HG03565 (cell line): Measurements from ENCODE around the gene RPS6KA5.
A peak's percentile ranks its signal among the peaks of the same experiment; 100 is the strongest.
"Not testable (repeated sequence)": the region's sequence is repeated elsewhere in the genome, so short reads cannot be mapped to it uniquely, and the experiment has no call there.

ENCODE experiments used
- ATAC-seq: cut with Tn5 transposase; IDR thresholded peaks from one replicate; pipeline ENCODE4 v1.9.1; 2021; ENCODE audit warnings: mild to moderate bottlenecking, moderate library complexity; ENCODE audit not compliant: unreplicated experiment

RPS6KA5 gene

DNA sequence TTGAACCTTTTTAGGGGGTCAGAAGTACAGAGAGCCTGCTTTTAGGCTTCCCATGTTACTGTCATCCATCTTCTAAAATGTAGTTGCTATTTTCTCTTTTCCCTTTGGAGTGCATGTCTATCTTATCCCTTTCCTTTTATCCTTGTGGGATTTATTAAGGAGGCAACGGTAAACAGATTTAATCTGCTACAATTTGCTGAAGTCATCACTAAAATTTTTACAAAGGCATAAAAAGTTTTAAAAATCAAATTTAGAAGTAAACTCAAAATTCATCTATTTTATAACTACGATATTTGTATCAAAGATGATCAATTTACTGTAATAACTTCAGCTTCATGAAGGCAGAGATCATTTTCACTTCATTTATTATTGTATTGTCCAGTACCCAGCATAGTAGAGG, 118.7 kb downstream of the RPS6KA5 start:
- no peak for ATAC-seq

DNA sequence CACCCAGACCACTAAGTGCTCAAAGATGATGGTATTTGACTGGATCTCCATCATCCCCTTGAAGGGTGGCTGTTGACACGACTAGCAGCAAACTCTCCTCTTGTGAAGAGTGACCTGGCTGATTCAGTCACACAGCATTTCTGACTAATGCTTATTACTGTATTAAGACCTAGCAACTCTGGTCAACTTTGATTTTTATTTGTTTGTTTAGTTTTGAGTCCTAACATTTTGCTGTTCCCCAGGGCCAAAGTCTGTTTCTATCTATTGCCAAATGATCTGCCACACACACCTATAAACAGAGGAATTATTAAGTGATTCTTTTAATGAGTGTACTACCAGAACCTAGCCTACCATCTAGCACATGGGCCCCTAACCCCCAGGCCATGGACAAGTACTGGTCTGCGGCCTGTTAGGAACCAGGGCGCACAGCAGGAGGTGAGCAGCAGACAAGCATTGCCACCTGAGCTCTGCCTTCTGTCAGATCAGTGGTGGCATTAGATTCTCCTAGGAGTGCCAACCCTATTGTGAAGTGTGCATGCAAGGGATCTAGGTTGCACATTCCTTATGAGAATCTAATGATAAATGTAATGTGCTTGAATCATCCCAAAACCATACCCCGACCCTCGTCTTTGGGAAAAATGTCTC, 120.0 kb downstream of the RPS6KA5 start:
- ATAC-seq = no peak

DNA sequence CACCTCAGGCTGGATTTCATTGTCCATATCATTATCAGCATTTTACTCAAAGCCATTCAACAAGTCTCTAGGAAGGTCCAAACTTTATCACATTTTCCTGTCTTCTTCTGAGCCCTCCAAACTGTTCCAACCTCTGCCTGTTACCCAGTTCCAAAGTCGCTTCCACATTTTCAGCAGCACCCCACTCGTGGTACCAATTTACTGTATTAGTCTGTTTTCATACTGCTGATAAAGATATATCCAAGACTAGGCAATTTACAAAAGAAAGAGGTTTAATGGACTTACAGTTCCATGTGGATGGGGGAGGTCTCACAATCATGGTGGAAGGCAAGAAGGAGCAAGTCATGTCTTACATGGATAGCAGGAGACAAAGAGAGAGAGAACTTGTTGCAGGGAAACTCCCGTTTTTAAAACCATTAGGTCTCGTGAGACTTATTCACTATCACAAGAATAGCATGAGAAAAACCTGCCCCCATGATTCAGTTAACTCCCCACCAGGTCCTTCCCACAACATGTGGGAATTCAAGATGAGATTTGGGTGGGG, 121.1 kb downstream of the RPS6KA5 start:
- ATAC-seq = not testable (repeated sequence)

DNA sequence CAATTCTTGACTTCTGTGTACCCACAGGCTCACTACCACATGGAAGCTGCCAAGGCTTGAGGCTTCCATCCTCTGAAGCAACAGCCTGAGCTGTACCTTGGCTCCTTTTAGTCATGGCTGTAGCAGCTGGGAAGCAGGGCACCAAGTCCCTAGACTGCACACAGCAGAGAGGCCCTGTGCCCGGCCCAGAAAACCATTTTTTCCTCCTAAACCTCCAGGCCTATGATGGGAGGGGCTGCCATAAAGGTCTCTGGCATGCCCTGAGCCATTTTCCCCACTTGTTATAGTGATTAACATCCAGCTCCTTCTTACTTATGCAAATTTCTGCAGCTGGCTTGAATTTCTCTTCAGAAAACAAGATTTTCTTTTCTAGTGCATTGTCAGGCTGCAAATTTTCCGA, 121.8 kb downstream of the RPS6KA5 start:
- ATAC-seq = no peak

DNA sequence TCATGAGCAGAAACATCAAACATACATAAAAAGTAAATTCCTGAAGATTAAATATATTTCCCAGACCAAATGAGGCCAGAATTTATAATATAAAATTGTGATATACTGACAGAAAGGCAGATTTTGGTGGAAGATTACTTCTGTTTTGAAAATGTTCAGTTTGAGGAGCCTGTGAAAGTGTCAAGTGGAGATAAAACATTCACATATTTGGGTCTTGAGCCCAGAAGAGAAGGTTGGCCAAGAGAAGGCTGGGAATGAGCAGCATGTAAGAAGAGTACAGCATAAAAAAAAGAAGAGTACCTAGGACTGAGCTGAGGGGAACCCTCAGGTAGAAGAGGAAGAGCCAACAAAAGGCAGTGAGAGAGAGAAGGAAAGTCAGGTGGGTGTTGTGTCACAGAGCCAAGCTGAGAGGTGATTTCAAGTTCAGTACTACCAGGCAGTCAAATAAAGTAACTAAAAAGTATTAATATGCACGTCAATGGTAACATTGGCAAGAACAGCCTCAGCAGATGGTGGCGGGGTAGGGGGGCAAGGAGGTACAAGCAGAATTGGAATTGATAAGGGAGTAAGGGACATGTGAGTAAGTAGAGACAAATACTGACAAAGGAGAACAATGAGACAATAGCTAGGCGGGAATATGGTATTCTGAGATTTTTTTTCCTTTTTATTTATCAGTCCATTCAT, 123.5 kb downstream of the RPS6KA5 start:
- no peak for ATAC-seq

DNA sequence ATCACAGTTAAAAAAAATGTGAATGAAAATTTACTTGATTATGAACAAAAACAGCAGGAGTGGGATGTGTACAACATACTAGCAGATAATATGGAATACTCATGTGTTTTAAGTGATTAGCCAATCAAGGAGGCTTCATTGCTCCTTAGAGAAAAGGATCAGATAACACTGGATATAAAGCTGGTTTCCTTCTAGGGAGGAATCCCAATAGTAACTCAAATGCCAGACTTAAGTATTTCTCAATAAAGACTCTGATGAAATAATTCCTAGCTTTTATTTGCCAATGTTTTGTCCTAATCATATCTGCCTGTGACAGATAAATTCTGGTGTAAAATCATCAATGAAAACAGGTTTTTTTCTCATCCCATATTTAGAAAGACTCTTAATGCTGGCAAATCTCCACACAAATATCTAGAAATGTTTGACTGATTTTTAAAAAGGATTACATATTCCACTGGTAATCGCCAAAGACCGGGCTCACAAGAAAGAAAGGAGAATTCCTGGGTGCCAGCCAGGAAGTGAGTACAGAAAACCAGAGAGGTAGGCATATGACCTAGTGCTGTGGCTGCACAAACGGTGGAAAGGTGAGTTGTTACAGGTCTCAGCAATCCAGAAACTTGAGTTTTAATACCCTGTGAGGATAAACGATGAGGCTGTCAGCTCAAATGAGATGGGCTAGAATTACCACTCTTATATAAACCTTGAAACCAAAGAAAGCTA, 135.7 kb downstream of the RPS6KA5 start:
- no peak for ATAC-seq

DNA sequence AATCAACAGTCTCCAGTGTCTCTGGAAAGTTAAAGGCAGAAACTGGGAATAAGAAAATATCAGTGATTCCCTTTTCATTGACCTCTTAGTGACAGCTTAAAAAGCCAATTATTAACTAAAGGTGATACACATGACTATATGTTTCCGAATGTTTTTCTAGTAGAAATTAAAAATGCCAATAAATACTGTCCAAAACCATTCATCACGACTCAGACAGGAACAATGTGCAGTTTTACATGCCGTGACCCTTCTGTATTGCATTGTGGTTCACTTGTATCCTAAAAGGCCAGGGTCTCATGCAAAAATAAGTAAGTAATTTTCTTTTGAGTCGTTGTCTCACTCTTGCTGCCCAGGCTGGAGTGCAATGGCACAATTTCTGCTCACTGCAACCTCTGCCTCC, 138.3 kb downstream of the RPS6KA5 start:
- ATAC-seq = no peak

DNA sequence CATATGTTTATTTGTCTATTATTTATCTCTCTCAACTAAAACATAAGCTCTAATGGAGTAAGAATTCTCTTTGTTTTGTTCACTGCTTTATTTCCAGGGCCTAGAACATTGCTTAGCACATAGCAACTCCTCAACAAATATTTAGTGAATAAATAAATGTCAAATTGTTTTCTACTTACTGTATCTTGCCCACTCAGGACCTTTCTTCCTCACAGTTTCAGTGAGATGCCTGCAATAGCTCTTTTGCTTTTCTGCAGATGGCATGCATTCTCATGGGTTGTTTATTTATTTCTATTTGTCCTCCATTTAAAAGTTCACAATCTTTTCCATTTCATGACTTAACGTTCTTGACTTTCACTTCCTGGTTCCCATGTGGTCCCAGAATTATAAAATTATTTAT, 149.3 kb downstream of the RPS6KA5 start:
- ATAC-seq = no peak

DNA sequence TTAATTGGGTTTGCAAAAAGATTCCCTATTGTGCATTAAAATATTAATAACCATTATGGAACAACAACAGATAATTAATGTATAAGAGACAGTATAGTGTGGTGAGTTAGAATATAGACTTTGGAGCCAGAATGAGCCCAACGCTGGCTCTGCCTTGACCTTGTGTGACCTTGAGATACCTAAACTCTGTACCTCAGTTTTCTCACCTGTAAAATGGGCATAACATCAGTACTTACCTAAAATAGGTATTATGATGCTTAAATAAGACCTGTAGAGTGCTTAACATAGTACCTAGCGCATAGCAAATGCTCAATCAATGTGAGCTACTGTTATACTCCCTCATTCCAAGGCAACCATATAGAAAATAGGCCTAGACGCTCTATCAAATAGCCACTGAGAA, 153.3 kb downstream of the RPS6KA5 start:
- no peak for ATAC-seq

DNA sequence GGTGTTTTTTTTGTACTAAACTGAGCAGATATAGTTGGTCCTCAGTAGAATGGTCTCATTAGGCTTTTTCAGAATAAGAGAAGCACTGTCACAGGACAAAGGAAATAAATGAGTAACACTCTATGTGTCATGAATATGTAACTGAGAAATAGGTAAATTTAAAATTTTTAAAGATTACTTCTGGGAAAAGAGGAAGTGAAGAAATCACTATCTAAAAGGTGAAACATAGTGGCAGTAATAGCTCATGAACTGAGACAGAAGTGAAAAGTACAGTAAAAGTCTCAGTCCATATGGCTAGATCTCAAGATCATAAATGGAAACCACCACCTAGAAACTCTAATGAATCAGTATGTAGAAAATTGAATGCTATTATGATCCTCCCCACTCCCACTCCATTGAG, 154.9 kb downstream of the RPS6KA5 start:
- peak; percentile 87 for ATAC-seq

DNA sequence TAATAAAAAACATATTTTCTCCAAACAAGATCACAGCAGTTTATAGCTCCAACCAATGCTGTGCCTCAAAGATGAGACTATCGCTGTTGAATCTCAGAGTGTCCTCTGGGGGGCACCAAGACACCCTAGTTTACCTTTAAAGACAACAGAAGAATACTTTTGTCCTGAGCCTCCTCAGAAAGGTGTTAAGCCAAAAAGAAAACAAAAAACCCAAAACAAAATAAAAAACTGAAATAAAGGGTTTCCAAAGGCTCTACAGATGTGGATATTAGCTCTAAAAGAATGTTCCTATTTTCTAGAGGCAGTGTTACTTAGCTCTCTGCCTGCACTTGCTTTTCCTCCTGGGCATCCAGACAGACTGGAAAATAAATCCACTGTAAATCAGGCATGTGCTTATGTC, 157.3 kb downstream of the RPS6KA5 start:
- ATAC-seq = no peak

DNA sequence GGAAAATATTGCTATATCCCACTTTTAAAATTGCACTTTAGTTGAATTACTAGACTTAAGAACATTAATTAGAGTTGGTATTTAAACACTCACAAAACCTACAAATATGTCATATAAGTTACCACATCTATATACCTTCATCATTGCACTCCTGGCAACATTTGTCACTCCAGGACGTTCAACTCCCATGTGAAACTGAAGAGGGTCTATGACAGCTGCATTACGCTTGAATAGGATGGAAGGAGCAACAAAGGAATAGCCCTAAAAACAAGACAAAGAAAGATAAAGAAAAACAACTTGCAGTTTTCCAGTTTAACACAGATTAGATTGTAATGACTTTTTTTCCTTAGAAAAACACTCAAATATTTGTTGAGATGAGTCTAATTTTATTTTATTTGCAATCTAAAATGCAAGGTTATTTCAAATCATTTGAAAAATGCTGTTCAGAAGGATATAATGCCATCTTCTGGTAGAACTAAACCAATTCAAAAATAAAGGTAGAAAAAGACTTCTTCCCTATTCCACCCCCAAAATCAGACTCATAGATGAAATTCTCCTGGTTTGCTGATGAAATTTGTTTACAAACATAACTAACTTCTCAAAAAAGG, 159.9 kb downstream of the RPS6KA5 start:
- no peak for ATAC-seq

DNA sequence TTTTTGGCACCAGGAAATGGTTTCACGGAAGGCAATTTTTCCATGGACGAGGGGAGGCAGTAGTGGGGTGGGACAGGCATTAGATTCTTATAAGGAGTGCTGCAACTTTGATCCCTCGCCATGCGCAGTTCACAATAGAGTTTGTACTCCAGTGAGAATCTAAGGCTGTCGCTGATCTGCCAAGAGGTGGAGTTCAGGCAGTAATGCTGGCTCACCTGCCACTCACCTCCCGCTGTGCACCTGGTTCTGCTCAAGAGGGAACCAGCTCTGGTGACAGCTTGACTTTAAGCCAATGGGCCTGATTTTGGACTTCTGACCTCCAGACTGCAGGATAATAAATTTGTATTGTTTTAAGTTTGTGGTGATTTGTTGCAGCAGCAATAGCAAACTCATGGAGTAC, 163.4 kb downstream of the RPS6KA5 start:
- ATAC-seq = no peak

DNA sequence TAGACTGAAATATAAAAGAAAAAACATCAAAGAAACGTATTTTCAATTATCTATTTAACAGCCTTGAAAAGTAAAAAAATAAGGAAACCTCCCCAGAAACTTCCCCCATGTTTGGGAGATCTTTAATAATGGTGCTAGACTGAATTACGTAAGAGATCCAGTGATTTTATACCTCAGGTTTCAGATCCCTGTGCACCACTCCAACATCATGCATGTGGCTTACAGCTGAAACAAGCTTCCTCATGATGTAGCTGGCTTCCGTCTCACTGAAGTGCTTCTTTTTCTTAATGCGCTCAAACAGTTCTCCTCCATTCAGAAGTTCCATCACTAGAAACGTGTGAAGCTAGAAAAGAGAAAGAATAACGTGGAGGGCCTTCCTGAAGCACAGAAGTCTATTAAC, 166.2 kb downstream of the RPS6KA5 start:
- ATAC-seq = no peak

DNA sequence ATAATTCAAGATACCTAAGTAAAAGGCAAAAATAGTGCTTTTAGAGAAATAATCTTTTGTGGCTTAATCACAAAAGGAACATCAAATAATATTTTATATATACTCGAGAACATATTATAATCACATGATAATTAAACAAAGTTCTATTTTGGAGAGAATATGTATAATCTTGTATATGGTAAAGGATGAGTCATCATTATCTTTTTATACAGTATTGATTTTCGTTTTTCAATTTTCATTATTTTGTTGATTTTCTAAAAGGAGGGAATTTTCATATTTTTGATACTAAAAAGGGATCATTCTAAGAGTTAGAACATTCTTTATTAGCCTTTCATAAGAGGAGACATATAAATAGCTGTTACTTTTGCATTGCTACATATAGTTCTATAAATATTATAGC, 166.9 kb downstream of the RPS6KA5 start:
- no peak for ATAC-seq

DNA sequence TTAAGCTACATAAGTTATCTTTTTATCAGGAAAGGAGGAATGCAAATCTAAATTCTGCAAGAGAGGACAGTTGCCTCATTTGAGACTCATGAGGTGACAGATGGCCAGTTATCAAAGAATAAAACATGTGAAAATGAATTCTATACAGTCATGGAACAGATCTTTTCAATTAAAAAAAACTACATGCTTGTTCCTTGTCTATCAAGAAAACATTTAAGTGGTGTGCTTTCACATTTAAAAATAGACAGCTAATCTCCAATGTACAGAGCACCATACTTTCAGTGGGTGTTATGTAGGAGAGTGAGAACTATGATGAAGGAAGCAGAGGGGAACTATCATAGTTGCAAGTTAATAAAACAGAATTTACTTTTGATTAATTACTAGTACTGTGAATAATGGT, 167.5 kb downstream of the RPS6KA5 start:
- ATAC-seq = no peak

DNA sequence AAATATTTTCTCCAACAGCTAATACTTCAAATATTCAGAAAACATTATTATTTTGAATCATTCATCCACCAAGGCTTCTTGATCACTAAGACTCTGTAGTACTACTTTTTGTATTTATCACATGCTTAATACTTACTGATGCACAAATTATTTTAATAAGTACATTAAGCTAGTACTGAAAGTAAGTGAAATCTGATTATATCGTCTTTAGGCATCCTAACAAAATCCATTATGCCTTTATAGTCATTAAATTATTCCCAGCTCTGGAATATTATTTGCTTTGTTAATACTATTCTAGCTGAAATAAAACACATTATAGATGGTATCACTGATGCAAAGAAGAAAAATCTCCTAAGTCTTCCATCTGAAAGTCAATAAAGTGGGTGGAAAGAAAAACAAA, 169.1 kb downstream of the RPS6KA5 start:
- no peak for ATAC-seq

DNA sequence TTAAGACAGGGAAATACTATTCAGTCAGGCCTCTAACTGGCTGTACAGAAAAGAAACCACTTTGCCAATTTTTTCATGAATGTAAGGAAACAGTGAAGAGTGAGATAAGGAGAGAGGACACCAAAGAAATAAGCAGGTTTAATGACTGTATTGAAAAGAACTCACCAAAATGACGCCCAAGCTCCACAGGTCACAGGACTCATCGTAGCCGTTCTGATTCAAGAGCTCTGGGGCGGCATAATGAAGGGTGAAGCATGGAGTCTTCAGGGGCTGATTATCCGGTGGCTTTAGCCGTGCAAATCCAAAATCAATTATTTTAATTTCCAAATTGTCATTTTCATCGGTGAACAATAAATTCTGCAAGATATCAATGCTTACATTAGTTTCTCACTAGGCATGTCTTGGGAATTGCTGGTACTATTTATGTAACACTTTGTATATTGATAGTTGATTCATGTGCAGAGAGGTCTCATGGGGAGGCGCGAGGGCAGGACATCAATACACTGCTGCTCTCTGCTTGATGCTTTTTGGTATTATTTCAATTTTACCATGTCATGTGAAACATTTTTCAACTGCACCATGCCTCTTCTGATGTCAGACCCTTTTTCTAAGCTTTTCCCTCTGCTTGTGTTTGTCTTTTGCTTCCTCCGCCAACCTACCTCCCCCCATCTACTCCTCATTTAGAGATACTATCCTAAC, 170.0 kb downstream of the RPS6KA5 start:
- ATAC-seq = no peak

DNA sequence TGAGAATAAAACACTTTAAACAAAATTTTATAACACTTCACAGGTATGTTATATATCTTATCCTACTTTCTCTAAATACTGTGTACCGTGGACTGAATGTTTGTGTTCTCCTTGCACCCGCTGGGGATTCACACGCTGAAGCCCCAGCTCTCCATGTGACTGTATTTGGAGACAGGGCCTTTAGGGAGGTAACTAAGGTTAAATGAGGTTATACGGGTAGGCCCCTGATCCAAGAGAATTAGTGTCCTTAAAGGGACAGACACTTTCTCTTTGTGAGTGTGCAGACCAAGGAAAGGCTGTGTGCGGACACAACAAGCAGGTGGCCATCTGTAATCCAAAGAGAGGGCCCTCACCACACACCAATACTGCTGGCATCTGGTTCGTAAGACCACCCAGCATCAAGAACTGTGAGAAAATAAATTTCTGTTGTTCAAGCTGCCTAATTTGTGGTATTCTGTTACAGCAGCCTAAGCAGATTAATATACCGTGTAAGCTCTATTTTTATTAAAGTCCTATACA, 174.1 kb downstream of the RPS6KA5 start:
- no peak for ATAC-seq

DNA sequence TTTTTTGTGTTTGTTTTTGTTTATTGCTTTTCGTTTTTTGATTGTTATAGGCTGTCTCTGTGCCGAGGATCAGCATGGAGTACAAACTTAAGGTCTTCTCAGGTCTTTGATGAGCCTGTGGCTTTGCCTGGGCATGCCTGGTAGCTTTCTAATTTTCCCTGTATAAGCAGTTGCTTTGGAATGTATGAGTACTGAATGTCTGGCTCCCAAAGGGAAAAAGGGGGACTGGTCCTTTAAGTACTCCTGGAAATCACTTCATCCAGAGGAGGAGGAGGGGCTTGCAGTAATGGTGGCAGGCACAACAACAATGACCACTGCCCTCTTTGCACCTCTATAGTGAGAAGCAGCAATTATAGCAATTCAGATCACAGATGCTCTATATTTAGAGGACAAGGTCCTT, 176.7 kb downstream of the RPS6KA5 start:
- no peak for ATAC-seq

DNA sequence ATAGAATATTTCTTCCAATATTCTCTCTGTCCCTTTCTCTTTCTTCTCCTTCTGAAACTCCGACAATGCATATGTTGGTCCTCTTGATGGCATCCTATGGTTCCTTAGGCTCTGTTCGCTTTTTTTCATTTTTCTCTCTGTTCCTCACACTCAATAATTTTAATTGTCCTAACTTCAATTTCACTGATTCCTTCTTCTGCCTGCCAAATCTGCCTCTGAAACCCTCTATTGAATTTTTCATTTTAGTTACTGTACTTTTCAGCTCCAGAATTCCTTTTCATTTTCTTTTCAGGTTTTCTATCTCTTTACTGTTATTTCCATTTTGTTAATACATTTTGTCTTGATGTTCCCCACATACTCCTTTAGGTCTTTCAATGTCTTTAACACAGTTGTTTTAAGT, 177.2 kb downstream of the RPS6KA5 start:
- no peak for ATAC-seq
